SK-N-SH treated with all-trans-retinoic acid at 6 μM for 48 hours (cell line): Measurements from ENCODE around the gene ZCCHC24.

Source experiments
- ATAC-seq: fragments of 200-7000 bp; cut with Tn5 transposase; 3 replicates; pipeline ENCODE4 v1.9.1; 2020; ENCODE audit warnings: mild to moderate bottlenecking, moderate library complexity
- ARNTL ChIP-seq: fragments of 450-650 bp; formaldehyde crosslinking; IDR thresholded peaks from 2 replicates; pipeline ENCODE4 v1.5.0; 2020; ENCODE audit warnings: low read depth, mild to moderate bottlenecking, moderate library complexity, borderline replicate concordance
- BACH2 ChIP-seq: fragments of 250-450 bp; sonication (Bioruptor Pico); IDR thresholded peaks from 2 replicates; pipeline ENCODE4 v1.9.0; 2021; ENCODE audit warnings: mild to moderate bottlenecking, borderline replicate concordance
- CREB5 ChIP-seq: fragments of 250-450 bp; sonication (Bioruptor Pico); IDR thresholded peaks from 2 replicates; pipeline ENCODE4 v1.5.1; 2020; ENCODE audit warnings: low read depth, mild to moderate bottlenecking, moderate library complexity
- ESRRG ChIP-seq: fragments of 250-450 bp; sonication (Bioruptor Pico); IDR thresholded peaks from 2 replicates; pipeline ENCODE4 v1.6.1; 2021; ENCODE audit warnings: mild to moderate bottlenecking
- GLIS3 ChIP-seq: fragments of 250-450 bp; sonication (Bioruptor Pico); IDR thresholded peaks from 2 replicates; pipeline ENCODE4 v1.5.0; 2020; ENCODE audit warnings: mild to moderate bottlenecking, moderate library complexity
- ISL1 ChIP-seq: fragments of 250-450 bp; sonication (Bioruptor Pico); IDR thresholded peaks from 2 replicates; pipeline ENCODE4 v2.1.2; 2022; ENCODE audit warnings: mild to moderate bottlenecking, moderate library complexity
- PATZ1 ChIP-seq: fragments of 250-450 bp; sonication (Bioruptor Pico); IDR thresholded peaks from 2 replicates; pipeline ENCODE4 v1.8.0; 2020; ENCODE audit warnings: mild to moderate bottlenecking, moderate library complexity, borderline replicate concordance
- POU6F1 ChIP-seq: fragments of 250-450 bp; sonication (Bioruptor Pico); IDR thresholded peaks from 2 replicates; pipeline ENCODE4 v1.8.0; 2021; ENCODE audit warnings: low read depth, mild to moderate bottlenecking, moderate library complexity, borderline replicate concordance
- PPARA ChIP-seq: fragments of 250-450 bp; sonication (Bioruptor Pico); IDR thresholded peaks from 2 replicates; pipeline ENCODE4 v1.5.0; 2020; ENCODE audit warnings: mild to moderate bottlenecking, borderline replicate concordance
- RARB ChIP-seq: fragments of 250-450 bp; sonication (Bioruptor Pico); IDR thresholded peaks from 2 replicates; pipeline ENCODE4 v1.8.0; 2021; ENCODE audit warnings: mild to moderate bottlenecking, moderate library complexity
- SNAI2 ChIP-seq: fragments of 250-450 bp; sonication (Bioruptor Pico); IDR thresholded peaks from 2 replicates; pipeline ENCODE4 v1.5.0; 2020; ENCODE audit warnings: mild to moderate bottlenecking, moderate library complexity
- TCF4 ChIP-seq: fragments of 250-450 bp; sonication (Bioruptor Pico); IDR thresholded peaks from 2 replicates; pipeline ENCODE4 v1.8.0; 2021; ENCODE audit warnings: mild to moderate bottlenecking, moderate library complexity, borderline replicate concordance
- TOX ChIP-seq: fragments of 250-450 bp; sonication (Bioruptor Pico); IDR thresholded peaks from 2 replicates; pipeline ENCODE4 v1.8.0; 2021; ENCODE audit warnings: mild to moderate bottlenecking, moderate library complexity, borderline replicate concordance
- ZC3H10 ChIP-seq: fragments of 250-450 bp; sonication (Bioruptor Pico); IDR thresholded peaks from 2 replicates; pipeline ENCODE4 v1.5.1; 2021; ENCODE audit warnings: mild to moderate bottlenecking, moderate library complexity
- ZFP3 ChIP-seq: fragments of 250-450 bp; sonication (Bioruptor Pico); IDR thresholded peaks from 2 replicates; pipeline ENCODE4 v1.5.0; 2020; ENCODE audit warnings: mild to moderate bottlenecking, moderate library complexity
- ZFP30 ChIP-seq: fragments of 450-650 bp; formaldehyde crosslinking; IDR thresholded peaks from 2 replicates; pipeline ENCODE4 v1.5.0; 2022; ENCODE audit warnings: mild to moderate bottlenecking, moderate library complexity
- ZNF565 ChIP-seq: fragments of 450-650 bp; formaldehyde crosslinking; conservative IDR thresholded peaks from 2 replicates; pipeline ENCODE4 v1.5.0; 2020; ENCODE audit warnings: low read depth, mild to moderate bottlenecking, moderate library complexity
- ZNF70 ChIP-seq: fragments of 450-650 bp; formaldehyde crosslinking; IDR thresholded peaks from 2 replicates; pipeline ENCODE4 v1.5.0; 2020; ENCODE audit warnings: mild to moderate bottlenecking, moderate library complexity
- ZNF8 ChIP-seq: fragments of 450-650 bp; formaldehyde crosslinking; IDR thresholded peaks from 2 replicates; pipeline ENCODE4 v1.5.0; 2020; ENCODE audit warnings: mild to moderate bottlenecking, moderate library complexity
- TF ChIP-seq, protein P1 (sequence below): fragments of 250-450 bp; sonication (Bioruptor Pico); IDR thresholded peaks from 2 replicates; pipeline ENCODE4 v1.5.0; 2020; ENCODE audit warnings: mild to moderate bottlenecking, moderate library complexity
- TF ChIP-seq, protein P2 (sequence below): fragments of 250-450 bp; sonication (Bioruptor Pico); IDR thresholded peaks from 2 replicates; pipeline ENCODE4 v1.5.1; 2021; ENCODE audit warnings: mild to moderate bottlenecking, moderate library complexity

ZCCHC24 gene

GRCh38 chr10:79406683-79407422 lies 38.6 kb downstream of the ZCCHC24 start:
- ATAC-seq: peak; percentile 24
- TF ChIP-seq RARB (CRISPR knock-in tag) (no peak), ZNF70 (CRISPR knock-in tag) (no peak), TCF4 (CRISPR knock-in tag) (no peak), ESRRG (CRISPR knock-in tag) (no peak), POU6F1 (CRISPR knock-in tag) (no peak), TOX (CRISPR knock-in tag) (no peak), ZNF565 (CRISPR knock-in tag) (no peak), ZFP30 (no peak), BACH2 (CRISPR knock-in tag) (no peak), ZC3H10 (CRISPR knock-in tag) (no peak), ISL1 (CRISPR knock-in tag) (no peak), PATZ1 (no peak), ARNTL (CRISPR knock-in tag) (no peak), ZFP3 (CRISPR knock-in tag) (no peak), SNAI2 (CRISPR knock-in tag) (no peak), CREB5 (CRISPR knock-in tag) (no peak), PPARA (no peak)
- TF ChIP-seq, protein P1, sequence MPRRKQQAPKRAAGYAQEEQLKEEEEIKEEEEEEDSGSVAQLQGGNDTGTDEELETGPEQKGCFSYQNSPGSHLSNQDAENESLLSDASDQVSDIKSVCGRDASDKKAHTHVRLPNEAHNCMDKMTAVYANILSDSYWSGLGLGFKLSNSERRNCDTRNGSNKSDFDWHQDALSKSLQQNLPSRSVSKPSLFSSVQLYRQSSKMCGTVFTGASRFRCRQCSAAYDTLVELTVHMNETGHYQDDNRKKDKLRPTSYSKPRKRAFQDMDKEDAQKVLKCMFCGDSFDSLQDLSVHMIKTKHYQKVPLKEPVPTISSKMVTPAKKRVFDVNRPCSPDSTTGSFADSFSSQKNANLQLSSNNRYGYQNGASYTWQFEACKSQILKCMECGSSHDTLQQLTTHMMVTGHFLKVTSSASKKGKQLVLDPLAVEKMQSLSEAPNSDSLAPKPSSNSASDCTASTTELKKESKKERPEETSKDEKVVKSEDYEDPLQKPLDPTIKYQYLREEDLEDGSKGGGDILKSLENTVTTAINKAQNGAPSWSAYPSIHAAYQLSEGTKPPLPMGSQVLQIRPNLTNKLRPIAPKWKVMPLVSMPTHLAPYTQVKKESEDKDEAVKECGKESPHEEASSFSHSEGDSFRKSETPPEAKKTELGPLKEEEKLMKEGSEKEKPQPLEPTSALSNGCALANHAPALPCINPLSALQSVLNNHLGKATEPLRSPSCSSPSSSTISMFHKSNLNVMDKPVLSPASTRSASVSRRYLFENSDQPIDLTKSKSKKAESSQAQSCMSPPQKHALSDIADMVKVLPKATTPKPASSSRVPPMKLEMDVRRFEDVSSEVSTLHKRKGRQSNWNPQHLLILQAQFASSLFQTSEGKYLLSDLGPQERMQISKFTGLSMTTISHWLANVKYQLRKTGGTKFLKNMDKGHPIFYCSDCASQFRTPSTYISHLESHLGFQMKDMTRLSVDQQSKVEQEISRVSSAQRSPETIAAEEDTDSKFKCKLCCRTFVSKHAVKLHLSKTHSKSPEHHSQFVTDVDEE (CRISPR knock-in tag): no peak
- TF ChIP-seq, protein P2, sequence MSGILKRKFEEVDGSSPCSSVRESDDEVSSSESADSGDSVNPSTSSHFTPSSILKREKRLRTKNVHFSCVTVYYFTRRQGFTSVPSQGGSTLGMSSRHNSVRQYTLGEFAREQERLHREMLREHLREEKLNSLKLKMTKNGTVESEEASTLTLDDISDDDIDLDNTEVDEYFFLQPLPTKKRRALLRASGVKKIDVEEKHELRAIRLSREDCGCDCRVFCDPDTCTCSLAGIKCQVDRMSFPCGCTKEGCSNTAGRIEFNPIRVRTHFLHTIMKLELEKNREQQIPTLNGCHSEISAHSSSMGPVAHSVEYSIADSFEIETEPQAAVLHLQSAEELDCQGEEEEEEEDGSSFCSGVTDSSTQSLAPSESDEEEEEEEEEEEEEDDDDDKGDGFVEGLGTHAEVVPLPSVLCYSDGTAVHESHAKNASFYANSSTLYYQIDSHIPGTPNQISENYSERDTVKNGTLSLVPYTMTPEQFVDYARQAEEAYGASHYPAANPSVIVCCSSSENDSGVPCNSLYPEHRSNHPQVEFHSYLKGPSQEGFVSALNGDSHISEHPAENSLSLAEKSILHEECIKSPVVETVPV (CRISPR knock-in tag): no peak

GRCh38 chr10:79405995-79406515 lies 39.4 kb downstream of the ZCCHC24 start:
- ATAC-seq: no peak
- no peak for TF ChIP-seq ZNF565 (CRISPR knock-in tag)
- TF ChIP-seq ZNF8 (CRISPR knock-in tag): no peak
- TF ChIP-seq ZNF70 (CRISPR knock-in tag): no peak
- no peak for TF ChIP-seq RARB (CRISPR knock-in tag)
- no peak for TF ChIP-seq ZC3H10 (CRISPR knock-in tag)
- TF ChIP-seq PATZ1: no peak
- TF ChIP-seq ZFP3 (CRISPR knock-in tag): no peak
- no peak for TF ChIP-seq BACH2 (CRISPR knock-in tag)
- no peak for TF ChIP-seq GLIS3 (CRISPR knock-in tag)
- TF ChIP-seq CREB5 (CRISPR knock-in tag): no peak
- no peak for TF ChIP-seq SNAI2 (CRISPR knock-in tag)
- TF ChIP-seq ZFP30: no peak
- no peak for TF ChIP-seq ARNTL (CRISPR knock-in tag)
- no peak for TF ChIP-seq ISL1 (CRISPR knock-in tag)
- TF ChIP-seq POU6F1 (CRISPR knock-in tag): no peak
